C1 segment of cervical spinal cord (tissue), 14 donors: ENCODE measurements around the gene SH2B2.

Experiments used
- DNase-seq, 14 donors: peaks; one replicate each; lab custom pipeline; 2025; lab: John Stamatoyannopoulos, UW

SH2B2 gene

DNA sequence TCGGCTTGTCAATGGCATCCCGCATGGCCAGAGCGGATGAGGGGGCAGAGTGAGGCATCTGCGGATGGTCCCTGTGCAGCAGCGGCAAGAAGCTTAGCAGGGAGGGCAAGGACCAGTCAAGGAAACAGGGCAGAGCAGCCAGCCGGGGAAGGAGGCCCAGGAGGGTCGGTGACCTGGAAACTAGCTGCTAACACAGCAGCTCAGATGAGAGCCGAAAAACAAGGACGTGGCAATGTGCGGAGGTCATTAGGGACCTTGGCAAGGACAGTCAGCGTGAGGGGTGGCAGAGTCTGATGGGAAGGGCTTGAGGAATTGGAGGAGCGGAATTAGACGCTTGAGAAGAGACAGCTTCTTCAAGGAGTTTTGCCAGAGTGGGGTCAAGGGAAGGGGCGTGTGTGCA, 20.1 kb upstream of the SH2B2 start:
- no peak for DNase-seq

DNA sequence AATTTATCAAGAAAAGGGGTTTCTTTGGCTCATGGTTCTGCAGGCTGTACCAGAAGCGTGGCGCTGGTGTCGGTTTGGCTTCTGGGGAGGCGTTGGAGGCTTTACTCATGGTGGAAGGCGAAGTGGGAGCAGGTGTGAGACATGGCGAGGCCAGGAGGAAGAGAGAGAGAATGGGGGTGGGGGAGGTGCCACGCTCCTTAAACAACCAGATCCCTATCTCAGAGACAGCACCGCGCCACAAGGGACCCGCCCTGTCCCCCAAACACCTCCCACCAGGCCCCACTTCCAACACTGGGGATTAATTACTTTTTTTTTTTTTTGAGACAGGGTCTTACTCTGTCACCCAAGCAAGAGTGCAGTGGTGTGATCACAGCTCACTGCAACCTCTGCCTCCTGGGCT, 18.0 kb upstream of the SH2B2 start:
- DNase-seq = no peak

DNA sequence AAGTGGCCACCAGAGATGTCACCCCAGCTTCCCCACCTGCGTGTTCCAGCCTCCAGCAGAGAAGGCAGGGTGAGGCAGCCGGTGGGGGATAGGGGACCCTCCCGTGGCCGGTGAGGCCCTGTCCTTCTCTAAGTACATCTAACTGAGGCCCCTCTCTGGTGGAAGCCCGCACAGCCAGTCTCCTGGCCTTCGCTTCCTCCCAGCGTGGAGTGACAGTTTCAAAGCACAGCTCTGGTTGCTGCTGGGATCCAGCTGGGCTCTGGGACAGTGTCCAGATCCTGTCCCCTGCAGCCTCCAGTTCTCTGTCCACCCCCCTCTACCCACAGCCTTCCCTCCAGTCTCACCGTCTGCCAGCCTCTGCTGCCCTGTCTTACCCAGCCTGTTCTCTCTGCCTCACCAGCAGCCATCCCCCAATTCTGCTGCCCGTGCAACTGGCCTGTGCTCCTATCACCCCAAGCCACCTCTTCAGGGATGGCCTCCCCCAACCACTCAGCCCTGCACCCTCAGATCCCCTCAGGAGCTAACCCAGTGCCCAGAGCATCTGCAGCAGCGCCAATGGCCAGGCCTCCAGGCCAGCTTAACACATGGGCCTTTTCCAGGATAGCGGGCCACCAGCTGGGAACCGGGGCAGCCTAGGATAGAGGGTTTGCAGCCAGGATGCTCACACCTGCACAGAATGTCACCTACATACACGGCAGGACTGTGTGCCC, 16.3 kb upstream of the SH2B2 start:
- DNase-seq = peak in 8 of 14 donors; percentile 10 to 81 (median 28)

DNA sequence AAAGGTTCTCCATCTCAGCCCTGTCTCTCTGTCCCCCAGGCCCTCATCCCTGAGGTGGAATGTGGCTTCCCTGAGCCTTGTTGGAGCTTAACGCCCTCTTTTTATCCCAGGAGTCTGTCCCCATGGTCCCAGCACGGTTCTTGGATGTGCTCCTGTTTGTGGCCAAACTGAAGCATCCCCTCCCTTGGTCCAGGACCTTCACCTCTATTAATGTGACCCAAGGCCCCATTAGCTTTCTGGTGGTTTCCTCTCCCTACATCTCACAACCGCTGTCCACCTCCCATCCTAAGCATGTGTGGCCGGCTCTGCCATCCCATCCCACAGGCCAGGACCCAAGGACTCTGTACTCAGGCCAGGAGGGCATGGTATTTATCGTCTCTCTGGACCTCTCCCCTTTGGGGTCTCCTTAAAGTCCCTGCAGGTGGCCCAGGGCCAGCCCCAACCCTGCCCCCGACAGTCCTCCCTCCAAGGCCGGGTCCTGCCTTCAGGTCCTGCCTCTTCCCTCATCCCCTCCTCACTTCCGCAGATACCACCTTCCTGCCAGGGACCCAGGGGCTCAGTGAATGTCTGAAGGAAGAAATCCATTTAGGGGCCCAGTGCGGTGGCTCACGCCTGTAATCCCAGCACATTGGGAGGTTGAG, 15.4 kb upstream of the SH2B2 start:
- no peak for DNase-seq

DNA sequence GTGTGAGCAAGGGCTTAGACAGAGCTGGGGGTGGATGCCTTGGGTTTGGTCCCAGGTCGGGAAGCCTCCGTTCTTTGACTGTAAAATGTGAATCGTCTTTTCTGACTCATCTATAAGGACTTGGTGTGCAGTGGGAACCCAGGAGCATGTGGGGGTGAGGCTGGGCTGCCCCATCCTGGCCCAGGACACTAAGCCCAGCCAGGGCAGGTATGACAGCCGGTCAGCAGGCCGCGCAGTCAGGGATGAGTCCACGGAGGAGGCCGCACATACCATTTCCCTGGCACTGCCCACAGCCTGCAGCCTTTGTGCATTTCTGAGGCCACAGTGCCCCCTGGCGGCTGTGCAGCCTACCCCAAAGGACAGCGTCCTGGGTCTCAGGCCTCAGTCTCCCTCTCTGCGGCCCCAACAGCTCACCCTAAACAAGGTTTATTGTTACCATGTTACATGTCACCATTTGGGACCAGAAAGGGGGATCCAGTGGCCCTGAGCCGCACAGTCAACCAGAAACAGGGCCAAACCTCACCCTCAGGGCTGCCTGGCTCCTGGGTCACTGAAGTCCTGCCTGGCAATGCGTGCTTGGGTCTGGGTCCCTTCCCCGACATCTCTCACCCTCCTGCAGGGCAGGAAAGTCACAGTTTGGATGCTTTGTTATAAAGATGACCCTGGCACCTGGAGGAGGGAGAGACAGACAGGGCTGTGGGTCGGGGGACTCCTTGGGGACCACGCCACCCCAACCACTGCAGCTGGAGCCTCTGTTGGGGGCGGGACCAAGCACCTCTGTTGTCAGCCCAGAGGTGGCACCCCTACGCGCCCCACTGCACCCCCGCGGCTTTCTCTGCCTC, 14.4 kb upstream of the SH2B2 start:
- DNase-seq = peak in 12 of 14 donors; percentile 10 to 77 (median 48)

DNA sequence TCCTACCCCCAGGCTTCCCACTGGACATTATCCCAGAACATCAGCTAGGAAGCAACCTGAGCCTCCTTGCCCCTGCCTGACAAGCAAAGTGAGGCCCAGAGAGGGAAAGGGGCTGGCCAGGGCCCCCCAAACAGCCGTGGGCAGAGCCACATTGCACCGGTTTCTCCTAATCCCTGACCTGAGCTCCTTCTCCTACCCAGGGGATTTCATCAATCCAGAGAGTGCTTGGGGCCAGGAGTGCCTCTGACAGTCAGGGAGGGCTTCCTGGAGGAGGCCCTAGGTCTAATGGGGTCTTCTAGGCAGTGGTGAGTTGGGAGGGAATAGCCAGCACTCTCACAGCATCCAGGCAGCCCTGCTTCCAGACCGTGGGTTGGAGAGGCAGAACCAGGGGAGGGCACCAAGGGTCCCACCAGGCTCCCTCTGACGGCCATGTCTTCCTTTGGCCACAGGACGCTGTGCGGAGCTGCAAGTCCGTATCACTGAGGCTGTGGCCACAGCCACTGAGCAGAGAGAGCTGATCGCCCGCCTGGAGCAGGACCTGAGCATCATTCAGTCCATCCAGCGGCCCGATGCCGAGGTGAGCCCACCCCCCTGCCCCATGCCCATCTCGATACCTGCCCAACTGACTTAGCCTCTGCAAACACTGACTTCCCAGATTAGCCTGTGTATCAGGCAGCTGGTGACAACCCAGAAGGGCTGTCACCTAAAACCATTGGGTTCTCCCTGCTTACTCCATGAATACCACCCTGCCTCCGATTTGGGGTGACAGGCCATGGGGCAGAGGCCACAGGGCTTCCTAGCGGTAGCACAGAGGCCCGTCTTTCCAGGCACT, 13.5 kb upstream of the SH2B2 start:
- DNase-seq = no peak

DNA sequence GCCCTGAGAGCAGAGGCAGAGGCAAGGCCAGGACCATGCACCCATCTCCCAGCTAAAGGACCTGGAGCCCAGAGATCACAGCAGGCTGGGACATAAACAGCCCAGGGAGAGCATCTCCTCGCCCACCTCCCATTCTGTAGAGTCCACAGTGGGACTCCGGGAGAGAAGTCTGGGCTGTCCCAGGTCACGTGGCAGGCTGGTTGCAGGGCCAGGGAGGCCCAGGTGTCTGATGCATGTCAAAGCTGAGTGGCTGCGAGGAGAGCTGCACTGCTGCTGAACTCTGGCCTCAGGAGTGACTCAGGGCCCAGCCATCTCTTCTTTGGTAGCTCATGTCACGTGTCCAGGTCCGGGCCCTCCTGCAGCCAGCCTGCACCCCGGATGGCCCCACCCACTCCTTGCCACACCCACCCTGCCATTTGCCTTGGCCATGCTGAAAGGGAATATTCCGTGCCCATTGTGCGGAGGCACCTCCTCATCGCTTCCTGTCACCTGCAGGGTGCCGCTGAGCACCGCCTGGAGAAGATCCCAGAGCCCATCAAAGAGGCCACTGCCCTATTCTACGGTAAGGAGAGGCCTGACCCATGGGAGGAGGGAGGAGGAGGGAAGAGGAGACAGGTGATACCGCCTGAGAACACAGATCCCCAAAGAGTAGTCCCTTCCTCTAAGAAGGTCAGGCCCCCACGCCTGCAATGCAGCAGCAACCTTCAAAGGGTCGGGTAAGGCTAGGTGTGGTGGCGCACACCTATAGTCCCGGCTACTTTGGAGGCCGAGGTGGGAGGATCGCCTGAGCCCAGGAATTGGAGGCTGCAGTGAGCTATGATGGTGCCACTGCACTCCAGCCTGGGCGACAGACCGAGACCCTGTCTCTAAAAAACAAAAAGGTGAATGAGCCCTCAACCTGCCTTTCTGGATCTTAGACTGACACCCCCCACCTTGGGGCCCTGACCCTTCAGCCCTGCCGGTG, 12.6 kb upstream of the SH2B2 start:
- DNase-seq = no peak

DNA sequence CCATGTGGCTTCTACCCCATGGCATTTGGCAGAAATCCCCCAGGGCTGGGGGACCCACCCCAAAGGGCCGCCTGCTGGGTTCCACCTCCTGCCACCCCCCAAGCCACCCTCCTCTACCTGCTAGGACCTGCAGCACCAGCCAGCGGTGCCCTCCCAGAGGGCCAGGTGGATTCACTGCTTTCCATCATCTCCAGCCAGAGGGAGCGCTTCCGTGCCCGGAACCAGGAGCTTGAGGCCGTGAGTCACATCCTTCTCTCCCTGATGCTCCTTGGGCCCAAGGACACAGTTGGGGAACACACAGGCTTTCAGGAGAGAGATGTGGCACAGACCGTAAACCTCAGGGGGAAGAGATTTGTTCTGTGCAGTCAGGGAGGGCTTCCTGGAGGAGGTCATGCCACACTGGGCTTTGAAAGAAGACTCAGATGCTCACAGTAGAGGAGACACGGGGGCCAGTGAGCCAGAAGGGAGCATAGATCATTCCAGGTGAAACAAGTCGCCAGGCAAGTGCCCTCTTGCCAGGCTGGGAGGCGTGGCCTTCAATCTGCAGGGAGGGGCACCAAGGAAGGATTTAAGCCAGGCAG, 11.5 kb upstream of the SH2B2 start:
- DNase-seq = no peak

DNA sequence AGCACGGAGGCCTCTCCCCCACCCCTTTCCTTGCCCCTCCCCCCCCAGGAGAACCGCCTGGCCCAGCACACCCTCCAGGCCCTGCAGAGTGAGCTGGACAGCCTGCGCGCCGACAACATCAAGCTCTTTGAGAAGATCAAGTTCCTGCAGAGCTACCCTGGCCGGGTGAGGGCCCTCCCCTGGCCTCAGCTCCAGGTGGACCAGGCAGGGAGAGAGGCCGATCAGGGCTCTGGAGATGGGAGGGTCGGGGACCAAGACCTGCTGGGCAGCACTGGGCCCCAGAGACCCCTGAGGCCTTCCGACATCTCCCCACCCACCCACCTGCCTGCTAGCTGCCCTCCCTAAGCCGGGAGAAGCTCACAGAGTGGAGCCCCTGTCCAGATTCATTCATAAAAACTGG, 8.8 kb upstream of the SH2B2 start:
- DNase-seq = no peak

DNA sequence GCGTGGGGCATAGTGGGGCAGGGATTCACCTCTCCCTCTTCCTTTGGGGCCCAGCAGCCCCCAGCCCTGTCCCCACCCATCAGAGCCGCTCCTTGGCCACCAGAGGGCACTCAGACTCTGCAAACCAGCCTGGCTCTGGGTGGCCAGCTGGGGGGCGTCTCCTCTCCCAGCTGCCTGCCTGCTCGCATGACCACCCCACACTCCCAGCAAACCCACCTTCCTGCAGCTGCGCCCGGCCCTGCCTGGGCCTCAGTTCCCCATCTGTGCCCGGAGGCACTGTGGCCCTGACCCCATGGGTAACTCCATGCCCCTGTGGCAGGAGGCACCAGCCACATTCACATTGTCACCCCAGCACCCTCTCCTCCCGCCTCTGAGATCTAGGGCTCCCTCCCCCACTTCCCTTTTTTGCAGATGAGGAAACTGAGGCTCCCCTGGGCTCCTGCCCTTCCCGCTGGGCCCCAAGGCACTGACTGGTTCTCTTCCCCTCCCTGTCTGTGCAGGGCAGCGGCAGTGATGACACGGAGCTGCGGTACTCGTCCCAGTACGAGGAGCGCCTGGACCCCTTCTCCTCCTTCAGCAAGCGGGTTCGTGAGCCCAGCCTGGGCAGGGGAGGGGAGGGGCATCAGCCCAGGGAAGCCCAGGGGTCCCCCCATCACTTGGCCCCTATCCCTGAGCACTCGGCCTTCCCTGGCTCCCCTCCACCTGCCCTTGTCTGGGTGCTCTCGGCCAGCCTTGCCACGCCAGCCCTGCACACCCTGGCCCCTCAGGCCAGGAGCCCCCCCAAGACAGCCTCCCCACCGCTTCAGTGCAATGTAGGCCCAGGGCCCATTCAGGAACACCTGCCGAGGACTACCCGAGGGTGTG, 6.9 kb upstream of the SH2B2 start:
- peak in 8 of 14 donors; percentile 13 to 57 (median 36) for DNase-seq

DNA sequence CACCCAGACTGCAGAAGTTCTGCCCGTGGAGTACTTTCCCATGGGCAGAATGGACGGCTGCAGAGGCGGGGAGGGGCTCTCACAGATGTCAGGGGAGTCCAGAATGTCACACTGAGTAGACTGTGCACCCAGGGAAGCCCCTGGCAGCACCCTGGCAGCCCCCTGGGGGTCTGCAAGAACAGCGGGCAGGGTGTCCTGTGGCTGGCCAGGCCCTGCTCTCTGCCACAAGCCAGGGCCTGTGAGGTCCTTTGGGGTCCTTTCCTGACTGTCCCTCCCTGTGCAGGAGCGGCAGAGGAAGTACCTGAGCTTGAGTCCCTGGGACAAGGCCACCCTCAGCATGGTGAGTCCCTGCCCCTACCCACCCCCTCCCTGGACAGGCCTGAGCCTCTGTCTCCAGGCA, 6.1 kb upstream of the SH2B2 start:
- DNase-seq = no peak

DNA sequence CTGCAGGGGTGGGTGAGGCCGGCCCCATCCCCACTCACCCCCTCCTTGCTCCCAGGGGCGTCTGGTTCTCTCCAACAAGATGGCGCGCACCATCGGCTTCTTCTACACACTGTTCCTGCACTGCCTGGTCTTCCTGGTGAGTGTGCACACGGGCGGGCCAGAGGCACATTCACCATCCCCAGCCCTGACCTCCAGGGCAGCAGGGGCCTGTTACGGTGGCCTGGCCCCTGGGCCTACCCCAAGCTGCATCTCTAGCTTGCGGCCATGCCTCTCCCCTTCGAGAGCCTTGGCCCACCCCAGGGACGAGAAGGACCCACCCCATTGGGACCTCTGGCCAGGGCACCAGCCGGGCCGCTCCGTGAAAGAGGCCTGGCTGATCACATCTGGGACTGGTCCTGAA, 4.9 kb upstream of the SH2B2 start:
- no peak for DNase-seq

DNA sequence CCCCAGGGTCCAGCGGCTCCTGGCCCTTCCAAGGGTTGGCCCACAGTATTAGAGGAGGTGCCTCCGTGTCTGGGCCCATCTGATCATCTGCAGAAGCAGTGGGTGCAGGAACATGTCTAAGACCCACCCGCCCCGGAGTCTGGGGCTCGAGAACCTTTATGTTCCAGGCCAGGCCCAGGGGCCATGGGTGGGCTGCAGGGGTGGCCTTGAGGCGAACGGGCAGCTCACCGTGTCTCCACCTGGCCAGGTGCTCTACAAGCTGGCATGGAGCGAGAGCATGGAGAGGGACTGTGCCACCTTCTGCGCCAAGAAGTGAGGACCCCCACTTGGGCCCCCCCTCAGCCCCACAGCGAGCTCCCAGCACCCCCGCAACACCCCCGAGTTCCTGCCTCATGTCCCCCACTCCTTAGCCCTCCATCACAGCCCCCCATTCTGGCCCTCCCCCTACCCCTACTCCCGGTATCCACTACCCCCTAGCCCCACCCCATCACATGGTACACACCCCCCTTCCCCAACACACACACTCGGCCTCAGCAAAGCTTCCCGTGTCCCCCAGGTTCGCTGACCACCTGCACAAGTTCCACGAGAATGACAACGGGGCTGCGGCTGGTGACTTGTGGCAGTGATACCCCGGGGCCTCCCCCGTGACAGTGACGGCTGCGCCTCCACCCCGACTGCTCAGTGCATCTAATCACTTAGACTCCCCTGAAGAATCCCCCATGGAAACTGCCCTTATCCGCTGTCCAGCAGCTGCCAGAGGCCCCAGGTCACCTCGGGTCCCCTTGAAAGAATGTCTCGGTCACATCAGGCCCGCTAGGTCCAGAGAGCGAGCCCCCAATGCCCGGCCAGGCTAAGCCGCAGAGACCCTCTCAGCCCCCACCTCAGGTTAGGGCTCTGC, 4.0 kb upstream of the SH2B2 start:
- no peak for DNase-seq

DNA sequence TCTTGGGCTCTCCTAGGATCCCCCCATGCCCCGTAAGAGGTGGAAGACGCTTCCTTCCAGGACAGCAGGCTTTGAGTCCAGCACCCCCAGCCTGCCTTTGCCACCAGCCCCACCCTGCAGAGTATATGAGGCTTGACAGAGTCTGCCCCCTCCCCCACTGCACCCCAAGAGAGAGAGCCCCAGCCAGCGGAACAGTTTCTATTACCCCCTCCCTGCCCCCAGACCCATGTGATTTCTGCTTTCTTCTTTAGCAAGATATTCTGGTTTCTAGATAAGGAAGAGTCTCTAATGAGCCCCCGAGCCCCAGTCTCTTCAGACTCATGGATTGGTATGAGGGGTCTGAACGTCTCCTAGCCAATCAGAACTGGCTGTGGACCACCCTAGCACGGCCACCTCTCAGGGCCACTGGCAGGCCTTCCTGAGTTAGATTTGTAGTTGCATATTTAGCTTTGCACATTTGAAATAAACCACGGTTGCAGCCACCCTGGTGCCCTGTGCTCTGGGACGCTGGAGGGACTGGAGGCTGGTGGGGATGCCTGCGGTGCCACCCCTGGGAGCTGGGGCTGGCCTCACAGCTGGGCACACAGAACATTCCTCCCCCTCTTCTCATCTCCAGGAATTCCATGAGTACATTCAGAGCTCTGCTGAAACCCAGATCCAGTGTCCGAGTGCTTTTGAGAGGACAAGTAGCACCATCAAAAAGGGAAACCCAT, 3.0 kb upstream of the SH2B2 start:
- no peak for DNase-seq

DNA sequence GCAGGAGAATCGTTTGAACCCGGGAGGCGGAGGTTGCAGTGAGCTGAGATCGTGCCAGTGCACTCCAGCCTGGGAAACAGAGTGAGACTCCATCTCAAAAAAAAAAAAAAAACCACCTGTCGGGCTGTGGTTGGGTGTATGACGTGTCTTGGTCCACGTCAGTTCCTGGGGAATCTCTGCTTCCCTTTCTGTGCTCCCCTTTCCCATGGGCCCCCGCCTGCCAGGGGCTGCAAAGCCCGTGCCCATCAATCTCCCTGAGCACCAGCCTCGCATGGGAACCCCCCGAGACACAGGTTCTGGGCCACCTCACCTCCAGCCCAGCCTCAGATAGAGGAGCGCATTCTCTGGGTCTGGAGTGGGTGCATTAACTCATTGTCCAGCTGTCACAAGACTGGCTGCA, 2.3 kb upstream of the SH2B2 start:
- no peak for DNase-seq

DNA sequence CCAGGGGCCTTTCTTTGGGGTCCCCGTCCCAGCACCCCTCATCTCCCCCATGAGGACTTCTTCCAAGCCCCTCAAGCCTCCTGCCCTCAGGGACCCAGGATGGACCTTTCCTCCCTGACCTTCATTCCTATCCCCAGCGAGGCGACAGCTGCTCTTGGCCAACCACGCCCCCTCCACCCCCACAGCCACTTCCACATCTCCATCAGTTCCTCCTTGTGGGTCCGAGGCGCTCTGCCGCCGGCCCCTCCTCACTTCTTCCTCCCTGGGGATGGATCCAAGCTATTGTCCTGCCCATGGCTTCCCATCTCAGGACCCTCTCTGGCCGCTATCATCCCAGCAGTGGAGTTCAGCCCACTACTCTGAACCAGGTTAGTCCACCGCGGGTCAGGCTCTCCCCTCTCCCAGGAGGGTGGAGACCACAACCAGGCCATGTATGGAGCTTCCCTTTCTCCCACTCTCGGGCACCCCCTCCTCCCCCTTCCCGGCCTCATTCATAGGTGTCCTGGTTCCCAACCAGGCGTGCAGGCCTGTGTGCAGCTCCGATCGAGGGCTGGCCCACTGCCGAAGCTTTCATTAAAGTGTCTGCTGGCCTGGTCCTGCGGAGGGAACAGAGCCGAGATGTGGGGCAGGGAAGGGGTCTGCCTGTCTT, 1.7 kb upstream of the SH2B2 start:
- peak in 8 of 14 donors; percentile 8 to 38 (median 22) for DNase-seq
